IPS-NIHi11 (cell line): ENCODE data around the gene KRTAP10-11.
"Not testable (repeated sequence)": the region's sequence is repeated elsewhere in the genome, so short reads cannot be mapped to it uniquely, and the experiment has no call there.

ENCODE experiments used
- DNase-seq: peaks from one replicate; pipeline ENCODE4 v3.0.0; 2012; ENCODE audit warnings: mixed read lengths, low spot score

KRTAP10-11 gene

GRCh38 chr21:44614961-44615391 lies 31.2 kb upstream of the KRTAP10-11 start:
- no peak for DNase-seq

DNA sequence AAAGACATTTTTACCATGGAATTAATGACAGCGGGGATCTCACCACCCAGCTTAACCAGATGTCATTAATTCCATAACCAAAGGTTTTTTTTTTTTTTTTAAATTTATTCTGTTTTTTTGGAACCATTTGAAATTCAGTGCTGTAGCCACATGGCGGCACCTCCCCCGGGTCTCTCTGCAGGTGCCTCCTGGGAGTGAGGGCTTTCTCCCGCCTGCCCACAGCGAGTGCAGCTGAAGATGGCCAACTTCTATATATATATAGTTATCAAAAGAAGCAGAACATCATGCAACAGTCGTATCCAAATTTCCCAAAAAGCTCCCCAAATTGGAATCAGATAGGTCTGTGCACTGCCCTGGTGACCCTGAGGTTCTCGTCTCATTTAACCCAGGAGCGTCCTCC lies 30.7 kb upstream of the KRTAP10-11 start:
- no peak for DNase-seq

DNA sequence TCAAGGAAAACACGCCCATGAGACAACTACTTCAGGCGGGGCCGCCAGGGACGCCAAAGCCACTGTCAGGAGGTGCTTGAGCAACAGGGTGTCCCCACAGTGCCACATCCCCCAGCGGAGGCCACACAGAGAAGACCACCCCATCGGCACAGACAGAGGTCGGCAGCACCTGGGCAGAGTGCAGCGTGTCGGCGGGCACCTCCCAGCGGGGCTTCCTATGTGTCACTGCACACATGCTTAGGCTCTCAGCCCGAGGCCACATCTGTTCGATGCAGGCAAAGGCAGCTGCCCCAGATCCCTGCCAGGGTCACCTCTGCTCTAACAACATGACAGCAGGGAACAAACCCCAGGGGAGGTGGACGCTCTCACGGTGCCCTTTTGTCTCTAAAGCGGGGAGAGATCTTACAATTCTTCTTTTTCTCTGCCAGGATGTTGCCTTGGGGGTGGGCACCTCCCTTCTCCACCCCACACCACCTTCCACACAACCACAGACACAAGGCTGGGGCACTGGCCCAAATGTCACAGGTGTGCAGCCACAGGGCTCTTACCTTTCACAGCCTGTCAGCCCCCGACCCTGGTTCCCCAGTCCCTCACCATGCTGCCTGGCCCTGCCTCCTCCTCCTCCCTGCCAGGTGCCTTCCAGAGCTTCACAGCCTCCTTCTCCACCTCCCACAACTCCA lies 30.2 kb upstream of the KRTAP10-11 start:
- no peak for DNase-seq

- DNase-seq: no peak
Observed at GRCh38 chr21:44616591-44616926, 29.7 kb upstream of the KRTAP10-11 start.

DNA sequence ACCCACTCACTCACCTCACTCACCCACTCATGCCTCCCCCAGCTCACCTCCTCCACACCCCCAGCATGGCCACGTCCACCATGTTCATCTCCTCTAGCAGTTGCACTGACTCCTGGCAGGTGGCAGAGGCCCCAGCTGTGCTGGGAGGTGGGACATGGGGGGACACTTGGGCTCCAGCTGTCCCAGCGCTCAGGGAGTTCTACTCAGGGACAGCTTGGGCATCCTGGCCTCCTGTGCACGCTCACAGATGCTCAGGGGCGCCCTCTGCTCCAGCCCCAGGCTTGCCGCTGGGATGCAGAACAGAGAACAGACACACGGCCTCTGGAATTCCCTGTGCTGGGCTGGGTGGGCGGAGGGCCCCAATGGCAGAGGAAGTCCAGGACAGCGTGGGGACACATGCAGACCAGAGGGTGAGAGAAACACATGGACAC lies 29.1 kb upstream of the KRTAP10-11 start:
- DNase-seq: no peak

DNA sequence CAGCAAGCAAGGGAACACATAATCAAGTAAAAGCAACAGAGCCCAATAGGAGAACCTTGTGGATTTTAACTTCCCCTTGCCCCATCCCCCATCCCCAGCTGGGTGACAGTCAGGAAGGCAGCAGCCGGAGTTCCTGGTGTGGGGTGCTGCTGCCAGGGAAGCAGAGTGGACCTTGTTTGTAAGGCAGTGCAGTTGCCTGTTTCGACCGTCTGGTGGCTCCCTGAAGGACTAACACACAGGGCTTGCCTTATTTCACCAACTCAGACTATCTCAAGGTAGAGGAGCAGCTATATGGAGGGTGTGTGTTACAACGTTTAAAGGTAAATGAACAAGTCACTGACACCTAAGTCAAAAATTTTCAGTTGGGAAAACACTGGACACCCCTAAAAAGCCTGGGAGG lies 27.7 kb upstream of the KRTAP10-11 start:
- DNase-seq: peak; percentile 51

DNA sequence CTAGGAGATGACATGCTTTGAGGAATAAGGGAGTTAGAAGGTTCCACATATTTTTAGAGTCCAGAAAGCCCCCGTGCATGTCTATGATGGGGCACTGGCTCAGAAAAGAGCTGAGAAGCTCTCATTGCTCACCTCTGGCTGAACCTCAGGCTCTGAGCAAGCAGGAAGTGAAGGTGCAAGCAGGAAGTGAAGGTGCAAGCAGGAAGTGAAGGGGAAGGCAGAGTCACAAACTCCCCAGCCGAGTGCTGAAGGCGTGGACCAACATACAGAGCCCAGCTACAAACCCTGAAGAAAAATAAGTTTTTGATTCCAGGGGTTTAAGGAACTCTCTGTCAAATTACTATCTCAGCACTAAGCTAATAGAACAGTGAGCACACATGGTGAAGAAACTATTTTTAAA lies 27.3 kb upstream of the KRTAP10-11 start:
- DNase-seq: no peak

- DNase-seq: no peak
Observed at GRCh38 chr21:44619886-44620285, 26.3 kb upstream of the KRTAP10-11 start.

DNA sequence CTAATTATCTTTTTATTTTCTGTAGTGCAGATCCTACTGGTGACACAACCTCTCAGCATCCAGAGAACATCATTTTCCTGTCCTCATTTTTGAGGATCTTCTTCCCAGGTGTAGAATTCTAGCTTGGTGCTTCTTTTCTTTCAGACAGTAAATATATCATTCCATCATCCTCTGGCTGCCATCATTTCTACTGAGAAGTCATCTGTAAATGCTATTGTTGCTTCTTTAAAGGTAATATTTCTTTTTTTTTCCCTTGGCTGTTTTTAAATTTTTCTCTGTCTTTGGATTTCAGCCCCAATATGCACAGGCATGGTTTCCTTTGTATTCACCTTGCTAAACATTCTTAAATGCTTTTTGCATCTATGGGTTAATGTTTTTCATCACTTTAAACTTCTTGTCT lies 22.6 kb upstream of the KRTAP10-11 start:
- DNase-seq: no peak

GRCh38 chr21:44625756-44626155 lies 20.5 kb upstream of the KRTAP10-11 start:
- DNase-seq: no peak

DNA sequence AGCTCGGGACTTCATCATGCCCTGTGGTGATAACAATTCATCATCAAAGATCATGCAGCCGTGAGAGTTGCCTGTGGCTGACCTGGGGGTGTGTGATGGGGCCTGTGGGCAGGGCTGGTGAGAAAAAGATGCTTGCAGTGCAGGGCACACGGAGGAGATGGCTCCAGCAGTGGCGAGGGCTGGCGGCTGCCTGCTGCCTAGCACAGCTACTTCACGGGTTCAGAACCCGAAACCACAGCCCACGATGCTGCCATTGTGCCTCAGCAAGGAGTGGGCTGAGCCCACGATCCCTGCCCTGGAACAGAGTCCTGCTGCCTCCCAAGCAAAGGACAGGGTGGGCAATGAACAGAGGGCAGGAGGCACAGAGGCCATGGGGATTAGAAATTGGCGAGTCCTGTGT lies 20.0 kb upstream of the KRTAP10-11 start:
- DNase-seq: no peak

- no peak for DNase-seq
Observed at GRCh38 chr21:44626673-44627143, 19.5 kb upstream of the KRTAP10-11 start, which contains the start of gene KRTAP10-9. Gene KRTAP10-9, plus strand, starts transcription at chr21:44627093. Its CDS starts 79 bp downstream, at chr21:44627172.

DNA sequence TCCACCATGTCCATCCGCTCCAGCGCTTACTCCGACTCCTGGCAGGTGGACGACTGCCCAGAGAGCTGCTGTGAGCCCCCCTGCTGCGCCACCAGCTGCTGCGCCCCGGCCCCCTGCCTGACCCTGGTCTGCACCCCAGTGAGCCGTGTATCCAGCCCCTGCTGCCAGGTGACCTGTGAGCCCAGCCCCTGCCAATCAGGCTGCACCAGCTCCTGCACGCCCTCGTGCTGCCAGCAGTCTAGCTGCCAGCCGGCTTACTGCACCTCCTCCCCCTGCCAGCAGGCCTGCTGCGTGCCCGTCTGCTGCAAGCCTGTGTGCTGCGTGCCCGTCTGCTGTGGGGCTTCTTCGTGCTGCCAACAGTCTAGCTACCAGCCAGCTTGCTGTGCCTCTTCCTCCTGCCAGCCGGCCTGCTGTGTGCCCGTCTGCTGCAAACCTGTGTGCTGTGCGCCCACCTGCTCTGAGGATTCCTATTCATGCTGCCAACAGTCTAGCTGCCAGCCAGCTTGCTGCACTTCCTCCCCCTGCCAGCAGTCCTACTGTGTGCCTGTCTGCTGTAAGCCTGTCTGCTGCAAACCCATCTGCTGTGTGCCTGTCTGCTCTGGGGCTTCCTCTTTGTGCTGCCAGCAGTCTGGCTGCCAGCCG lies 18.9 kb upstream of the KRTAP10-11 start:
- not testable (repeated sequence) for DNase-seq

- DNase-seq: not testable (repeated sequence)
Observed at GRCh38 chr21:44627831-44628233, 18.4 kb upstream of the KRTAP10-11 start.

DNA sequence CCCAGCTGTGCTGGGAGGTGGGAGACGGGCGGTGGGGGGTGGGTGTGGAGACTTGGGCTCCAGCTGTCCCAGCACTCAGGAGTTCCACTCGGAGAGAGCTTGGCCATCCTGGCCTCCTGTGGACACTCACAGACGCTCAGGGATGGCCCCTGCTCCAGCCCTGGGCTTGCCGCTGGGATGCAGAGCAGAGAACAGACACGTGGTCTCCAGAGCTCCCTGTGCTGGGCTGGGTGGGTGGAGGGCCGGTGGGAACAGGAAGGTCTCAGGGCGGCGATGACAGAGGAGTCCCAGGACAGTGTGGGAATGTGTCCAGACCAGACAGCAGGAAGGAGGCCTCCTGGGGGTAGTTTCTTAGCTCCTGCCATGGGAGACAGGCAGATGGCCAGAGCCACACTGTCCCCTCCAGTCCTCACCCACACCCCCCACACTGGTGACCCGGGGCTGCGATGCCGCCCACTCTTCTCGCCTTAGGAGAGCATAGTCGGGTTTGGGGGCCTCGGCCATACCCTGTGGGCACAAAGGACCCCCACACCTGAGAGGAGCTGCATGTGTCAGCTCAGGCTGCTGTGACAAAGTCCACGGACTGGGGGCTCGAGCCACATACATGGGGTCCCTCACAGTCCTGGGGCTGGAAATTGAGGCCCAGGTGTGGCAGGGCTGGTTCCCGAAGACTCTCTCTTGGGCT lies 17.4 kb upstream of the KRTAP10-11 start:
- DNase-seq: no peak

DNA sequence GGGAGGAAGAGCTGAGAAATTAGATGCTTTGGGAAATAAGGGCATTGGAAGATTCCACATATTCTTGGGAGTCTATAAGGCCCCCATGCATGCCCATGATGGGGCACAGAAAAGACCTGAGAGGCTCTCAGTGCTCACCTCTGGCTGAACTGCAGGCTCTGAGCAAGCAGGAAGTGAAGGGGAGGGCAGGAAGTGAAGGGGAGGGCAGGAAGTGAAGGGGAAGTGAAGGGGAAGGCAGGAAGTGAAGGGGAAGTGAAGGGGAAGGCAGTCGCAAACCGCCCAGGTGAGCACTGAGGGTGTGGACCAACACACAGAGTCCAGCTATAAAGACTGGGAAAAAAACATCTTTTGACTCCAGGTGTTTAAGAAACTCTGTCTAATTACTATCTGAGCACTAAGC lies 15.8 kb upstream of the KRTAP10-11 start:
- DNase-seq: no peak

GRCh38 chr21:44632067-44632466 lies 14.1 kb upstream of the KRTAP10-11 start:
- no peak for DNase-seq

GRCh38 chr21:44636209-44637017 lies 9.8 kb upstream of the KRTAP10-11 start:
- no peak for DNase-seq

- DNase-seq: no peak
Observed at GRCh38 chr21:44637018-44637850, 9.0 kb upstream of the KRTAP10-11 start, which contains the start of gene KRTAP10-10. Gene KRTAP10-10, plus strand, starts transcription at chr21:44637356. Its CDS starts 62 bp downstream, at chr21:44637418.

- not testable (repeated sequence) for DNase-seq
Observed at GRCh38 chr21:44637851-44638348, 8.3 kb upstream of the KRTAP10-11 start.
